B cell (primary cell): ENCODE measurements around the gene KIRREL3. TPM values are rescaled to one million over a fixed set of nuclear protein-coding genes. Genes with fewer than 3 reads are reported as not detected.

ENCODE experiments used
- ATAC-seq: fragments of 200-7000 bp; cut with Tn5 transposase; one replicate; pipeline ENCODE4 v1.10.0; 2021; ENCODE audit warnings: low read depth, mild to moderate bottlenecking, moderate number of reproducible peaks, moderate library complexity
- CTCF ChIA-PET: fragments of 350-600 bp; sonication (Branson Sonifier 250); formaldehyde crosslinking; loops from one replicate; lab custom pipeline; 2021; ENCODE audit warnings: antibody characterized with exemption, inconsistent platforms; lab: Charles Lee
- POLR2A ChIA-PET: fragments of 350-600 bp; sonication (Branson Sonifier 250); formaldehyde crosslinking; loops from one replicate; lab custom pipeline; 2021; ENCODE audit warnings: antibody characterized with exemption; lab: Charles Lee
- DNase-seq: peaks from one replicate; pipeline ENCODE4 v3.0.0; 2013
- H2AFZ ChIP-seq: 2 replicates; pipeline ENCODE4 v1.6.1; 2012; ENCODE audit warnings: mild to moderate bottlenecking, low read depth, low read length; ENCODE audit not compliant: insufficient read depth, poor library complexity, severe bottlenecking
- H3K27ac ChIP-seq, 2 donors: 1 replicate in 1 of 2; 2 replicates in 1 of 2; pipeline ENCODE4 v1.5.1; 2012 to 2013; ENCODE audit warnings: low read length in 2 of 2, mild to moderate bottlenecking in 2 of 2, moderate library complexity in 1 of 2
- H3K27me3 ChIP-seq, 4 experiments: fragments of 200-600 bp in 1 of 4; sonication (generic) in 1 of 4; replicated peaks in 1 of 4; 1 replicate in 2 of 4; 2 replicates in 2 of 4; pipeline versions ENCODE4 v1.6.1 to v1.7.0; 2013 to 2016; ENCODE audit warnings: low read length in 3 of 4, mild to moderate bottlenecking in 2 of 4, mixed read lengths in 1 of 4, moderate library complexity in 1 of 4; ENCODE audit not compliant: insufficient read depth in 4 of 4, control insufficient read depth in 3 of 4; ENCODE audit errors: control extremely low read depth in 1 of 4
- H3K36me3 ChIP-seq, 2 experiments: replicated peaks in 1 of 2; 1 replicate in 1 of 2; 2 replicates in 1 of 2; pipeline versions ENCODE4 v1.6.1 to v1.7.1; 2013; ENCODE audit warnings: low read length in 1 of 2; ENCODE audit not compliant: insufficient read depth in 2 of 2, control insufficient read depth in 1 of 2; ENCODE audit errors: control extremely low read depth in 1 of 2, extremely low read depth in 1 of 2
- H3K4me1 ChIP-seq, 2 donors: fragments of 200-600 bp in 1 of 2; sonication (generic) in 1 of 2; 1 replicate in 1 of 2; 2 replicates in 1 of 2; pipeline versions ENCODE4 v1.5.1 to v1.6.1; 2013 to 2017; ENCODE audit warnings: low read length in 2 of 2; ENCODE audit not compliant: control insufficient read depth in 2 of 2, insufficient read depth in 2 of 2
- H3K4me2 ChIP-seq: replicated peaks from 2 replicates; pipeline ENCODE3; 2012; ENCODE audit warnings: mild to moderate bottlenecking, low read depth, low read length; ENCODE audit not compliant: poor library complexity, severe bottlenecking
- H3K4me3 ChIP-seq, 5 experiments: fragments of 200-600 bp in 1 of 5; sonication (generic) in 1 of 5; 1 replicate in 3 of 5; 2 replicates in 2 of 5; pipeline versions ENCODE4 v1.5.1 to v1.7.0; 2011 to 2016; ENCODE audit warnings: low read length in 4 of 5, mild to moderate bottlenecking in 4 of 5, low read depth in 2 of 5, control low read depth in 1 of 5, moderate library complexity in 1 of 5; ENCODE audit not compliant: insufficient read depth in 1 of 5; ENCODE audit errors: control extremely low read depth in 1 of 5, extremely low read depth in 1 of 5
- H3K79me2 ChIP-seq: fragments of 200-600 bp; sonication (generic); one replicate; pipeline ENCODE4 v1.6.0; 2016; ENCODE audit warnings: low read length; ENCODE audit not compliant: control insufficient read depth, insufficient read depth
- H3K9ac ChIP-seq: fragments of 200-600 bp; sonication (generic); 2 replicates; pipeline ENCODE4 v1.6.1; 2017; ENCODE audit warnings: mild to moderate bottlenecking, low read length, moderate library complexity
- H3K9me3 ChIP-seq, 3 donors: one replicate each; pipeline versions ENCODE4 v1.6.1 to v1.7.1; 2013; ENCODE audit warnings: low read length in 2 of 3; ENCODE audit not compliant: control insufficient read depth in 2 of 3, insufficient read depth in 1 of 3; ENCODE audit errors: control extremely low read depth in 1 of 3
- H4K20me1 ChIP-seq: 2 replicates; pipeline ENCODE4 v1.6.0; 2012; ENCODE audit warnings: mild to moderate bottlenecking, low read length; ENCODE audit not compliant: insufficient read depth, control insufficient read depth, poor library complexity, severe bottlenecking
- H3K27ac Mint-ChIP-seq: one replicate; pipeline ENCODE4 v1.8.0; 2021; ENCODE audit warnings: mixed read lengths
- H3K27me3 Mint-ChIP-seq: one replicate; pipeline ENCODE4 v1.8.0; 2021; ENCODE audit warnings: mixed read lengths
- H3K4me1 Mint-ChIP-seq: one replicate; pipeline ENCODE4 v1.8.0; 2021; ENCODE audit warnings: mixed read lengths
- H3K4me3 Mint-ChIP-seq: one replicate; pipeline ENCODE4 v1.8.0; 2021; ENCODE audit warnings: mixed read lengths
- H3K9me3 Mint-ChIP-seq: one replicate; pipeline ENCODE4 v1.8.0; 2022; ENCODE audit warnings: mixed read lengths; ENCODE audit not compliant: insufficient read depth
- CTCF ChIP-seq: fragments of 200-600 bp; IDR thresholded peaks from one replicate; pipeline ENCODE4 v1.8.0; 2022; ENCODE audit warnings: antibody characterized with exemption, mild to moderate bottlenecking
- EZH2 ChIP-seq: IDR thresholded peaks from 2 replicates; pipeline ENCODE4 v1.6.1; 2012; ENCODE audit warnings: borderline replicate concordance, low read depth, mild to moderate bottlenecking, moderate library complexity, low read length; ENCODE audit not compliant: insufficient read depth, poor library complexity, severe bottlenecking
- WGBS: methylation state at CpG from one replicate; pipeline ENCODE4 v1.1.5; 2013; ENCODE audit warnings: missing lambda C conversion rate; ENCODE audit not compliant: insufficient coverage; 5-methylcytosine and 5-hydroxymethylcytosine counted together
- intact Hi-C: fragments of 100-400 bp; cut with micrococcal nuclease; formaldehyde crosslinking; loops from one replicate; pipeline ENCODE4 v1.10.0; 2022
- polyA plus RNA-seq: library from polyadenylated mRNA; depleted of rRNA; stranded (reverse); fragments of >200 nt; gene quantifications from 2 replicates; pipeline ENCODE4 v1.2.3, GENCODE V29; 2012
- total RNA-seq, 2 donors: library from RNA; stranded (reverse); fragments of 120-200 nt in 1 of 2; gene quantifications; 1 replicate in 1 of 2; 2 replicates in 1 of 2; pipeline versions ENCODE4 v1.2.3 to v1.2.4, GENCODE V29; 2013 to 2022

KIRREL3 gene
- total and polyA plus RNA-seq, 2 donors (not counting 1 experiment from before 2014, with no cell fraction given) = not detected

DNA sequence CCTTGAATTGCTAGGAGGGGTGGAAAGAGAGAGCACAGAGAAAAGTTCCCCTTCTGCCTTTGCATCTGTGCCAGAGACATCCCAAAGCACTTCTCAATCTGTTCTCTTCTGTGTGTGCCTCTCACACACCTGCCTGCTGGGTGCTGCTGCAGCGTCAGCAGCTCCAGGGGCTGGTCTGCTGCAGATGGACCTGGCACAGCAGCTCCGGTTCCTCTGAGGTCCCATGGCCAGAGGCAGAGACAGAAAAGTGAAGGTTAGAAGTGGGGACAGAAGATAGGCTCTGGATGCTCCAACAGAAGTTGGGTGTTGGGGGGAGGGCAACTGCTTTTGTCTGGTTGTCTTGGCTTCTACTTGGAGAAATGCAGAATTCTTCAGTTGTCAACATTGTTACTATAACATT, 48.9 kb upstream of the KIRREL3 start:
- ChIA-PET POLR2A (no interaction called here), CTCF (no interaction called here)
- no peak overlapping the region for H3K27ac Mint-ChIP-seq
- no peak overlapping the region for H3K4me3 Mint-ChIP-seq
- no peaks in the 10 kb centered on the region for H3K9me3 Mint-ChIP-seq
- no peak for DNase-seq
- H3K27me3 Mint-ChIP-seq = no peaks in the 10 kb centered on the region
- TF ChIP-seq CTCF (no peak), EZH2 (no peak)
- peaks cover 0 to 2% (median 0%) of the 10 kb centered on the region in 3 donors for H3K9me3 ChIP-seq
- no peaks in the 10 kb centered on the region for H3K36me3 ChIP-seq
- intact Hi-C loops = no loop called here
- H3K4me3 ChIP-seq = no peak overlapping the region
- H3K27ac ChIP-seq = no peak overlapping the region
- no peaks in the 10 kb centered on the region for H3K4me1 ChIP-seq
- H3K79me2 ChIP-seq = no peaks in the 10 kb centered on the region
- H2AFZ ChIP-seq = no peak overlapping the region
- H3K27me3 ChIP-seq = no peaks in the 10 kb centered on the region
- no peaks in the 10 kb centered on the region for H4K20me1 ChIP-seq
- ATAC-seq = no peak
- 87% methylated on average over 2 of the region's 2 CpGs for WGBS
- no peak overlapping the region for H3K4me2 ChIP-seq
- no peak overlapping the region for H3K9ac ChIP-seq
- H3K4me1 Mint-ChIP-seq = no peaks in the 10 kb centered on the region

- no peak overlapping the region for H2AFZ ChIP-seq
- H3K27ac ChIP-seq = no peak overlapping the region
- POLR2A ChIA-PET = no interaction called here
- no peak overlapping the region for H3K4me3 Mint-ChIP-seq
- H3K27me3 ChIP-seq = peaks cover 0 to 3% (median 0%) of the 10 kb centered on the region in 4 experiments
- no peak overlapping the region for H3K4me3 ChIP-seq
- TF ChIP-seq EZH2 = no peak
- no peak for TF ChIP-seq CTCF
- CTCF ChIA-PET = no interaction called here
- no peaks in the 10 kb centered on the region for H3K79me2 ChIP-seq
- peaks cover 0 to 5% (median 0%) of the 10 kb centered on the region in 3 donors for H3K9me3 ChIP-seq
- intact Hi-C loops = no loop called here
- H3K4me2 ChIP-seq = no peak overlapping the region
- H3K9ac ChIP-seq = no peak overlapping the region
- no CpG with 5 or more reads among the region's 1 CpG for WGBS
- no peaks in the 10 kb centered on the region for H3K4me1 ChIP-seq
- no peak overlapping the region for H3K27ac Mint-ChIP-seq
- peaks cover 3% of the 10 kb centered on the region for H3K27me3 Mint-ChIP-seq
- no peaks in the 10 kb centered on the region for H3K9me3 Mint-ChIP-seq
- no peaks in the 10 kb centered on the region for H3K36me3 ChIP-seq
- ATAC-seq (no peak), DNase-seq (no peak)
- no peaks in the 10 kb centered on the region for H4K20me1 ChIP-seq
- H3K4me1 Mint-ChIP-seq = no peaks in the 10 kb centered on the region
These were observed 44.0 kb upstream of the KIRREL3 start for GRCh38 chr11:127044535-127044934.
